ENCODE data around the gene CD38. TPM values are rescaled to one million over a fixed set of nuclear protein-coding genes. Genes with fewer than 3 reads are reported as not detected.
"Not testable (repeated sequence)": the region's sequence is repeated elsewhere in the genome, so short reads cannot be mapped to it uniquely, and the experiment has no call there.

CD38 gene
- polyA plus RNA-seq, 2 of the 4 experiments (the other 2 are of a cell fraction) = 7.8 to 12.4 TPM

- Histone ChIP-seq H3K27ac (no peak overlapping the region), H3K4me3 (no peak overlapping the region), H3K9me3 (no peaks in the 10 kb centered on the region), H3K4me1 (no peaks in the 10 kb centered on the region), H3K4me2 (no peak overlapping the region)
- CTCF ChIA-PET = interaction anchor here (2.3 to 2.4 kb wide), 2 partner anchors 26 to 50 kb away, joined by 8 read pairs; no protein-coding TSS in a partner anchor
- DNase-seq (ENCODE audit: low read depth in 1 of 2, low spot score in 1 of 2) (no peak), FAIRE-seq (no peak), ATAC-seq (no peak)
- POLR2A ChIA-PET = no interaction called here
- 49% methylated on average over 7 of the region's 7 CpGs for WGBS (ENCODE audit: missing lambda C conversion rate)
- TF ChIP-seq ZC3H11A (IDR thresholded peaks at IDR 0.05) (no peak), MAZ (IDR thresholded peaks at IDR 0.05; ENCODE audit: borderline replicate concordance, low read depth, low read length) (no peak), JUNB (IDR thresholded peaks at IDR 0.05) (no peak), KDM5A (IDR thresholded peaks at IDR 0.05) (no peak), E2F6 (IDR thresholded peaks at IDR 0.05; ENCODE audit: borderline replicate concordance, low read depth) (no peak), CHD4 (IDR thresholded peaks at IDR 0.05; ENCODE audit: borderline replicate concordance) (no peak), EHMT2 (IDR thresholded peaks at IDR 0.05; ENCODE audit: low read depth) (no peak), MAFK (IDR thresholded peaks at IDR 0.05; ENCODE audit: partially characterized antibody) (no peak), NFE2L2 (conservative IDR thresholded peaks at IDR 0.05; ENCODE audit: low read length) (no peak), ELK1 (IDR thresholded peaks at IDR 0.05; ENCODE audit: low read depth, low read length) (no peak), HES2 (IDR thresholded peaks at IDR 0.05) (no peak), TFCP2L1 (CRISPR knock-in tag; IDR thresholded peaks at IDR 0.05) (no peak), EHF (CRISPR knock-in tag; IDR thresholded peaks at IDR 0.05) (no peak), TP53 (CRISPR knock-in tag; IDR thresholded peaks at IDR 0.05) (no peak), FOSB (CRISPR knock-in tag; IDR thresholded peaks at IDR 0.05) (no peak), KDM1A (IDR thresholded peaks at IDR 0.05; ENCODE audit: low read depth) (no peak), ZSCAN20 (CRISPR knock-in tag; IDR thresholded peaks at IDR 0.05) (no peak), RAD21 (conservative IDR thresholded peaks at IDR 0.05 in 1 of 2, IDR thresholded peaks at IDR 0.05 in 1 of 2) (no peak)
Measured at GRCh38 chr4:15855804-15856475, 77.8 kb downstream of the CD38 start.

- FAIRE-seq; DNase-seq (ENCODE audit: low read depth in 1 of 2, low spot score in 1 of 2); H3K4me3 ChIP-seq; CTCF ChIA-PET; POLR2A ChIA-PET; H3K4me2 ChIP-seq; H3K27ac ChIP-seq; H3K9me3 ChIP-seq; H3K4me1 ChIP-seq; ATAC-seq: not testable (repeated sequence)
- WGBS (ENCODE audit: missing lambda C conversion rate) = 54% methylated on average over 4 of the region's 4 CpGs
Measured at GRCh38 chr4:15861198-15861597, 83.1 kb downstream of the CD38 start.

- Histone ChIP-seq H3K9me3 (no peaks in the 10 kb centered on the region), H3K4me2 (no peak overlapping the region), H3K4me1 (no peaks in the 10 kb centered on the region), H3K4me3 (no peak overlapping the region), H3K27ac (no peak overlapping the region)
- TF ChIP-seq MYC (IDR thresholded peaks at IDR 0.05; ENCODE audit: borderline replicate concordance, low read length) = no peak
- TF ChIP-seq RARB (CRISPR knock-in tag; IDR thresholded peaks at IDR 0.05) = no peak
- no peak for TF ChIP-seq HDAC2 (IDR thresholded peaks at IDR 0.05)
- no peak for TF ChIP-seq MAFK (IDR thresholded peaks at IDR 0.05; ENCODE audit: partially characterized antibody)
- no peak for TF ChIP-seq RCOR1 (IDR thresholded peaks at IDR 0.05; ENCODE audit: low read depth, low read length)
- no peak for TF ChIP-seq MAZ (IDR thresholded peaks at IDR 0.05; ENCODE audit: borderline replicate concordance, low read depth, low read length)
- TF ChIP-seq CBX8 (IDR thresholded peaks at IDR 0.05) = no peak
- TF ChIP-seq ESRRA (IDR thresholded peaks at IDR 0.05; ENCODE audit: borderline replicate concordance, low read length) = no peak
- TF ChIP-seq POLR2A (IDR thresholded peaks at IDR 0.05; ENCODE audit: low read length) = no peak
- WGBS (ENCODE audit: missing lambda C conversion rate) = 28% methylated on average over 2 of the region's 2 CpGs
- CTCF ChIA-PET = interaction anchor here (1.2 to 2.2 kb wide), 2 partner anchors 18 to 91 kb away, joined by 3 to 12 read pairs; no protein-coding TSS in a partner anchor
- no peak for FAIRE-seq
- no peak for DNase-seq (ENCODE audit: low read depth in 1 of 2, low spot score in 1 of 2)
- no peak for ATAC-seq
- POLR2A ChIA-PET = no interaction called here
Measured at GRCh38 chr4:15864651-15865566, 86.8 kb downstream of the CD38 start.
